Endothelial cell of umbilical vein (primary cell): ENCODE data around the gene HTRA3. TPM values are rescaled to one million over a fixed set of nuclear protein-coding genes. Genes with fewer than 3 reads are reported as not detected.

ENCODE experiments used
- BruUV-seq: library from RNA; stranded (reverse); fragments of 400-500 nt; replicated peaks from 2 replicates; lab custom pipeline; 2021; lab: Mats Ljungman, UMichigan
- CTCF ChIA-PET: fragments of 300-600, 350-600 bp; sonication (Branson Sonifier 250); formaldehyde crosslinking; loops from one replicate; lab custom pipeline; 2021; ENCODE audit warnings: antibody characterized with exemption, inconsistent platforms; lab: Charles Lee
- POLR2A ChIA-PET: fragments of 300-600, 350-600 bp; sonication (Branson Sonifier 250); formaldehyde crosslinking; loops from one replicate; lab custom pipeline; 2021; ENCODE audit warnings: antibody characterized with exemption, inconsistent platforms; lab: Charles Lee
- DNase-seq: peaks from one replicate; pipeline ENCODE4 v3.0.0-alpha.2; 2011; ENCODE audit warnings: low read depth, low spot score
- FAIRE-seq: peaks from 2 replicates; lab custom pipeline; 2011; peaks lifted over from hg19 to GRCh38; lab: Jason Lieb, UNC
- H2AFZ ChIP-seq: 2 replicates; pipeline ENCODE4 v1.6.0; 2012; ENCODE audit warnings: low read depth, low read length, control low read depth, inconsistent platforms
- H3K27ac ChIP-seq: 2 replicates; pipeline ENCODE4 v1.5.1; 2011; ENCODE audit warnings: low read depth, mild to moderate bottlenecking, control low read depth, low read length, moderate library complexity; ENCODE audit not compliant: insufficient read depth
- H3K27me3 ChIP-seq, 2 experiments: 2 replicates each; pipeline versions ENCODE4 v1.6.0 to v1.6.1; 2011; ENCODE audit warnings: low read length in 2 of 2, mixed read lengths in 1 of 2; ENCODE audit not compliant: control insufficient read depth in 2 of 2, insufficient read depth in 2 of 2
- H3K36me3 ChIP-seq, 2 experiments: 2 replicates in 1 of 2; 3 replicates in 1 of 2; pipeline ENCODE4 v1.5.1; 2011; ENCODE audit warnings: low read length in 2 of 2, mild to moderate bottlenecking in 1 of 2, moderate library complexity in 1 of 2; ENCODE audit not compliant: control insufficient read depth in 2 of 2, insufficient read depth in 2 of 2; ENCODE audit errors: extremely low read depth in 1 of 2
- H3K4me1 ChIP-seq: 3 replicates; pipeline ENCODE4 v1.5.1; 2011; ENCODE audit warnings: mild to moderate bottlenecking, low read length; ENCODE audit not compliant: control insufficient read depth, insufficient read depth; ENCODE audit errors: extremely low read depth
- H3K4me2 ChIP-seq: 2 replicates; pipeline ENCODE4 v1.6.1; 2011; ENCODE audit warnings: low read length, control low read depth, mixed read lengths; ENCODE audit not compliant: insufficient read depth
- H3K4me3 ChIP-seq, 3 experiments: fragments of 200-600 bp in 1 of 3; sonication (generic), shearing (Covaris generic) in 1 of 3; replicated peaks in 1 of 3; 2 replicates each; pipeline ENCODE4 v1.5.1; 2011 to 2016; ENCODE audit warnings: control low read depth in 3 of 3, low read length in 3 of 3, mild to moderate bottlenecking in 2 of 3, inconsistent platforms in 1 of 3, low read depth in 1 of 3, moderate library complexity in 1 of 3; ENCODE audit not compliant: insufficient read depth in 1 of 3
- H3K79me2 ChIP-seq: 2 replicates; pipeline ENCODE4 v1.6.0; 2012; ENCODE audit warnings: low read length, inconsistent platforms; ENCODE audit not compliant: control insufficient read depth, insufficient read depth
- H3K9ac ChIP-seq: replicated peaks from 2 replicates; pipeline ENCODE3; 2011; ENCODE audit warnings: low read length, control low read depth; ENCODE audit not compliant: insufficient read depth; ENCODE audit errors: extremely low read depth
- H3K9me1 ChIP-seq: replicated peaks from 3 replicates; pipeline ENCODE4 v1.6.0; 2011; ENCODE audit warnings: mild to moderate bottlenecking, low read length; ENCODE audit not compliant: control insufficient read depth, insufficient read depth; ENCODE audit errors: extremely low read depth
- H3K9me3 ChIP-seq: replicated peaks from 2 replicates; pipeline ENCODE4 v1.5.1; 2012; ENCODE audit warnings: low read length, inconsistent platforms; ENCODE audit not compliant: control insufficient read depth, insufficient read depth
- H4K20me1 ChIP-seq: replicated peaks from 2 replicates; pipeline ENCODE3; 2011; ENCODE audit warnings: mild to moderate bottlenecking, low read length; ENCODE audit not compliant: control insufficient read depth, insufficient read depth; ENCODE audit errors: extremely low read depth
- CTCF ChIP-seq, 2 donors: IDR thresholded peaks; 1 replicate in 1 of 2; 2 replicates in 1 of 2; pipeline ENCODE4 v1.5.1; 2011; ENCODE audit warnings: low read length in 2 of 2, mild to moderate bottlenecking in 2 of 2, moderate library complexity in 2 of 2, control low read depth in 1 of 2, inconsistent platforms in 1 of 2, low read depth in 1 of 2; ENCODE audit not compliant: insufficient read depth in 1 of 2; ENCODE audit errors: extremely low read depth in 1 of 2
- JUN ChIP-seq: IDR thresholded peaks from 2 replicates; pipeline ENCODE4 v1.6.1; 2011; ENCODE audit warnings: borderline replicate concordance, low read depth; ENCODE audit not compliant: insufficient read length, insufficient read depth
- MYC ChIP-seq: IDR thresholded peaks from one replicate; pipeline ENCODE4 v1.6.1; 2011; ENCODE audit warnings: mild to moderate bottlenecking, low read depth, low read length
- POLR2A ChIP-seq: IDR thresholded peaks from 2 replicates; pipeline ENCODE4 v1.6.1; 2012; ENCODE audit warnings: low read depth, mild to moderate bottlenecking, control low read depth, low read length
- POLR2AphosphoS5 ChIP-seq: IDR thresholded peaks from 2 replicates; pipeline ENCODE4 v1.6.1; 2012; ENCODE audit warnings: low read depth, mild to moderate bottlenecking, control low read depth, low read length, moderate library complexity; ENCODE audit not compliant: insufficient read depth
- dilution Hi-C: fragments of 300-500 bp; cut with MboI; formaldehyde crosslinking; loops from one replicate; pipeline ENCODE4 v1.15.0; 2019; ENCODE audit warnings: low sequenced_read_pairs; ENCODE audit not compliant: extremely low pct_ligation_motif_present
- intact Hi-C: fragments of 100-400 bp; cut with micrococcal nuclease; formaldehyde crosslinking; loops from one replicate; pipeline ENCODE4 v1.10.0; 2022
- polyA plus RNA-seq, 4 experiments: library from polyadenylated mRNA; depleted of rRNA in 3 of 4; stranded (reverse) in 3 of 4; unstranded in 1 of 4; fragments of >200 nt; gene quantifications; 2 replicates each; pipeline versions ENCODE4 v1.2.1 to v1.2.3, GENCODE V29; 2011 to 2012; ENCODE audit warnings: missing spikeins in 1 of 4
- total RNA-seq: library from RNA; stranded (reverse); gene quantifications from 2 replicates; pipeline ENCODE4 v1.2.3, GENCODE V29; 2021

Gene HTRA3
- total and polyA plus RNA-seq, 2 donors (not counting 3 experiments of a cell fraction or from before 2014, with no cell fraction given) = 9.0 to 12.0 TPM

DNA sequence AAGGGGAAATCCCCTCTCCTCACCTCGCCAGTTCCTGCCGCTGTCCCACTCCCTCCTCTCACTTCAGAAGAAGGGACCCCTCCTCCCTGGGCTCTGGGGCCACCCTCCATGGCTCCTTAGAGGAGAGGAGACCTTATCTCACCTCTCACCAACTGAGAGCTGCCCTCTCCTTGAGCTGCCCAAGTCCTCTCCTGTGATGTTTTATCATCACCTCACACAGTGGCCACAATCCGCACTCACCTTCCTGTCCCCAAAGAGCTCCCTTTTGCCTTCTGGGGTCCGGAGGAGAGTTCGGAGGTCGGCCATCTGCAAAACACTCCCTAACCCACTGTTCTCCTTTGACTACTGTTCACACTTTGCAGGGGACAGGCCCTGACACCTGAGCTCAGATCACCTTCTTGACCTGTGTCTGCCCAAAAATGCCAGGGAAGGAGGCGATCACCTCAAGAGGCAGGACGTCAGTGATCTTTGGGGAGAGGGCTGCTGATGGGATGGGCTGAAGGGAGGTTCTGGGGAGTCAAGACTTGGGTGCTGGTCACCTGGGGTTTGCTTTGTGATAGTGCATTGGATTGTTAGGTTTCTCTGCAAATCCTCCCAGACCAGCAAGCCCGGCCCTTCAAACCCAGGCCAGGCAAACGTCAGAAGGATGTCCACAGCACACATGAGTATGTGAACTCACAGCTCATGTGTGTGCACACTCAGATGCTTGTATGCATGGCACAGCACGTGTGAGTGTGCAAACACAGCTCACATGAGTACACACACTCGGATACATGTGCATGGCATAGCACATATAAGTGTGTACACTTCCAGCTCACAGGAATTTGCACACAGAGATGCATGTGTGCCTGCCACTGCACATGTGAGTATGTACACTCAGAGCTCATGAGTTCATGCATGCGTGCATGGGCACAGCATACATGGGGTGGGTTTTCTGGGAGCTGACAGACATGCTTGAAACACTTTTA lies 41.8 kb downstream of the HTRA3 start:
- no peak overlapping the region for H2AFZ ChIP-seq
- DNase-seq (no peak), FAIRE-seq (no peak)
- peaks cover 4 to 12% of the 10 kb centered on the region in 2 experiments for H3K27me3 ChIP-seq
- no peaks in the 10 kb centered on the region for H4K20me1 ChIP-seq
- dilution Hi-C loops (no loop called here), intact Hi-C loops (no loop called here)
- ChIA-PET CTCF (interaction anchor here (0.9 to 1.2 kb wide), 2 partner anchors 44 to 82 kb away, joined by 3 read pairs; no protein-coding TSS in a partner anchor), POLR2A (no interaction called here)
- no peaks in the 10 kb centered on the region for H3K79me2 ChIP-seq
- no TSS peak for BruUV-seq
- H3K36me3 ChIP-seq = no peaks in the 10 kb centered on the region
- H3K27ac ChIP-seq = no peak overlapping the region
- H3K9ac ChIP-seq = no peak overlapping the region
- peaks cover 7% of the 10 kb centered on the region for H3K4me1 ChIP-seq
- no peak overlapping the region for H3K4me3 ChIP-seq
- no peaks in the 10 kb centered on the region for H3K9me3 ChIP-seq
- no peak overlapping the region for H3K4me2 ChIP-seq
- no peaks in the 10 kb centered on the region for H3K9me1 ChIP-seq
- no peak for TF ChIP-seq CTCF (IDR thresholded peaks at IDR 0.05; ENCODE audit: extremely low read depth in 1 of 2, insufficient read depth in 1 of 2, low read depth in 1 of 2, low read length in 2 of 2)
- TF ChIP-seq POLR2A = no peak
- TF ChIP-seq JUN = no peak
- TF ChIP-seq MYC = no peak
- no peak for TF ChIP-seq POLR2AphosphoS5
